Activated CD8-positive, alpha-beta memory T cell treated with anti-CD3 and anti-CD28 coated beads, Interleukin-2, amount 50 U/mL, for 1 hour (primary cell): ENCODE measurements around the gene PKN1.

ENCODE experiments used
- DNase-seq: peaks from one replicate; pipeline ENCODE4 v3.0.0-alpha.2; 2020; ENCODE audit errors: extremely low read depth

Gene PKN1

DNA sequence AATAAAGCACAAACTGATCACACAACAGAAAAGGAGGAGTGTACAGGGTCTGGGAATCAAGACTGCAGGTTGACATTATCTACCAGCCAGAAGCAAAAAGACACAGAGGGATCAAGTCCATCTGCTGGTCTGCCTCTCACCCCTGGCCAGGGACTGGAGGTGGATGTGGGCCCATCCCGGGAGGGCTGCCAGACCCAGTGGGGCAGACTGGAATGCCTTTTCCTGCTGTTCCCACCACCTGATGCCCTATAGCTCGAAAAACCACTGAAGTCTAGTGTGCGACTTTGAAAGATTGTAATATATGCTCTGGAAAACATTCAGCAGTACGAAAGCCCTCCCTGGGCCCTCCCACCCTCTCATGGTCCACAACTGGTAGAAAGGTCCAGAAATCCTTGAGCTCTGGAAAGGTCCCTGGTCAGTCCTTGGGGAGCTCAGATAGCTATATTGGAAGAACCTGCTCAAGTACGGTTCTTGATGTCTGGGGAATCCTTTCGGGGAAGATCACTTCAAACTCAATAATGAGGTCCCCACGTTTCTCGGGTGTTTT, 82.5 kb downstream of the PKN1 start:
- DNase-seq = no peak

DNA sequence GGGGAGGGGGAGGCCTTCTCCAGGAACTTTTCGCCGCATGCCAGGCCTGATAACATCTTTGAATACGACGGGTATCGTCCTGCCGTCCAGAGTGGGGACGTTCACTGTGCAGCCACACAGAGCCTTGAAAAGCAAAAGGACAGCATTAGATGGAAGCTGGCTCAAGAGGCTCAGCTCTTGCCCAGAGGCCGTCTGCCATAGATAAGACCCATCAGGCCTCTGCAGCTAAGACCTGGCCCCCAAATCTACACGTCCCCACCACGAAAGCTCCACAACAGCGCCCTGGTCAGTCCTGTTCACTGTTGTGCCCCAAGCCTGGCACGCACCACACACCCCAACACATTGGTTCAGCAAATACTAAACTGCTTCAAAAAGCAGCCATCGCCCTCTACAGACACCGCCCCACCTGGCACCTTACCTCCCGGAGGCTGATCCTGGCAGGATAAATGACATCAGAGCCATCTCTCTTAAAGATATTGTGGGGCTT, 83.0 kb downstream of the PKN1 start:
- DNase-seq = no peak

DNA sequence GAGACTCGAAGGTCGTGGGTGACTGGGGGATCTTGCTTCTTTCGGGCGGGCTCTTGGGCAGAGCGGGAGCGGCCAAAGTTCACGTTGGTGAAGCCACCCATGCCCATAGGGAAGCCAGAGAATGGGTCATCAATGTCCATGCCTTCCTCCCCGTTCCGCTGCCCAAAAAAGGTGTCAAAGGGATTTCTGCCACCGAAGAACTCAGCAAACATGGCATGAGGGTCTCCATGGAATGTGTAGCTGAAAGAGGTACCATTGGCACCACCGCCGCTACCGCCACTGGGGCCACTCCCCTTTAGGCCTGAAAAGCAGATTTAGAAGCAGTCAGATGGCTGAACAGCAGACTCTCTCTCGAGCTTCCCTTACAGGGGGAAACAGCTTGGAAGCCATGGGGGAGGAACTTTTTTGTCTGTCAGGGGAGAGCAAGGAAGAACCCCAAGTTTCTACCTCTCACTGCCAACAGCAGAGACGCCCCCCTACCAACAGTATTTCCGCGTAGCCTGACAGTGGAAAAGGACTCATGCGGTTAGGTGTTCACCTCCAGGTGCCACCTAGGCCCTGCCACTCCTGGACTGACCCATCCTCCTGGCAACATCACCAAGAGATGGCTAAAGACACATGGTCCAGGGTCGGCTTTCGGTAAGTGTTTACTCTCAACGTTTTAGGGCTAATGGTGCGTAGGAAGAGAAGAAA, 83.8 kb downstream of the PKN1 start:
- no peak for DNase-seq

DNA sequence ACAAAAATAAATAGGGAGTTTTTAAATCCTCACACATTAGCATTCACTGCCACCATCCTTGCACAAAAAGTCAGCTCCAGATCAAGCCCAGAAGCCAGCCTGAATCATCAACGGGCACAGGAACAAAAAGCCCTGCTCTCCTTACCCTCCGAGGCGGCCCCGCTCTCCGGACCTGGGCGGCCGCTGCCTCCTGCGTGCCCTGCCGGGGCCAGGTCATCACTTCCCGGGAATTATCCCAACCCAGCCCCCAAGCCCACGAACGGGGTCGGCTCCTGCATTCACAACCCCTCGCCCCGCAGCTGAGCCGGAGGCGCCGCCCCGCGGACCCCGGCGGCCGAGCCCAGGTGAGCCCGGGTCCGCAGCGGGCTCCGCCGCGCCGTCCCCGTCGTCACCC, 84.3 kb downstream of the PKN1 start:
- no peak for DNase-seq

GRCh38 chr19:14517840-14518505, 84.9 kb downstream of the PKN1 start, which contains the start of gene DNAJB1:
Gene DNAJB1, minus strand, starts transcription at chr19:14518397. Its CDS starts 48 bp downstream, at chr19:14518349.
- DNase-seq = no peak

- no peak for DNase-seq
Observed at GRCh38 chr19:14519245-14519859, 86.2 kb downstream of the PKN1 start.

GRCh38 chr19:14519860-14520407, 86.8 kb downstream of the PKN1 start:
- DNase-seq = no peak

- no peak for DNase-seq
Observed at GRCh38 chr19:14520543-14520942, 87.4 kb downstream of the PKN1 start.
